Cardiac fibroblast (primary cell): ENCODE results near the gene RXRB.

ENCODE experiments used
- DNase-seq, 2 donors: peaks; one replicate each; pipeline versions ENCODE4 v3.0.0 to v3.0.0-alpha.2; 2010; ENCODE audit warnings: low read depth in 2 of 2
- H3K4me3 ChIP-seq, 2 donors: replicated peaks in 1 of 2; 1 replicate in 1 of 2; 2 replicates in 1 of 2; pipeline ENCODE4 v1.5.1; 2011; ENCODE audit warnings: low read depth in 2 of 2, low read length in 2 of 2, mild to moderate bottlenecking in 2 of 2, moderate library complexity in 1 of 2
- CTCF ChIP-seq: IDR thresholded peaks from one replicate; pipeline ENCODE4 v1.5.1; 2011; ENCODE audit warnings: low read depth, mild to moderate bottlenecking, low read length, inconsistent platforms

RXRB gene

GRCh38 chr6:33192105-33192646 lies 8.3 kb downstream of the RXRB start, which contains the start of gene COL11A2:
Gene COL11A2 (minus strand): TSS chr6:33192467. CDS start chr6:33192240, 227 bp downstream.
- H3K4me3 ChIP-seq = peak within 1 kb of the TSS in 1 of 2 donors; percentile 36
- no peak for TF ChIP-seq CTCF
- DNase-seq = no peak

GRCh38 chr6:33191383-33192104 lies 8.9 kb downstream of the RXRB start:
- no peak for DNase-seq
- H3K4me3 ChIP-seq = no peak overlapping the region
- no peak for TF ChIP-seq CTCF

GRCh38 chr6:33190504-33191107 lies 9.9 kb downstream of the RXRB start:
- no peak for TF ChIP-seq CTCF
- DNase-seq = no peak
- no peak overlapping the region for H3K4me3 ChIP-seq

GRCh38 chr6:33189625-33190448 lies 10.6 kb downstream of the RXRB start:
- TF ChIP-seq CTCF = no peak
- no peak overlapping the region for H3K4me3 ChIP-seq
- DNase-seq = no peak

- no peak overlapping the region for H3K4me3 ChIP-seq
- TF ChIP-seq CTCF = no peak
- no peak for DNase-seq
These were observed 11.3 kb downstream of the RXRB start for GRCh38 chr6:33189164-33189563.

- DNase-seq = no peak
- TF ChIP-seq CTCF = no peak
- no peak overlapping the region for H3K4me3 ChIP-seq
These were observed 12.7 kb downstream of the RXRB start for GRCh38 chr6:33187809-33188208.
